Lung (tissue), 12 donors: ENCODE data around the gene CELF3. TPM values are rescaled to one million over a fixed set of nuclear protein-coding genes. Genes with fewer than 3 reads are reported as not detected.

Experiments used
- ATAC-seq: fragments of 200-7000 bp; cut with Tn5 transposase; one replicate; pipeline ENCODE4 v1.9.1; 2020; ENCODE audit warnings: moderate number of reproducible peaks; ENCODE audit not compliant: insufficient read depth, low FRiP score
- DNase-seq, 3 donors: peaks; one replicate each; pipeline ENCODE4 v3.0.0-alpha.2; 2013 to 2017
- H3K27ac ChIP-seq, 2 donors: one replicate each; pipeline ENCODE4 v1.5.1; 2013; ENCODE audit warnings: mild to moderate bottlenecking in 2 of 2, moderate library complexity in 2 of 2, control low read depth in 1 of 2, inconsistent platforms in 1 of 2, low read depth in 1 of 2, low read length in 1 of 2
- H3K27me3 ChIP-seq, 3 donors: one replicate each; pipeline ENCODE4 v1.5.1; 2013; ENCODE audit warnings: low read length in 2 of 3; ENCODE audit not compliant: control insufficient read depth in 3 of 3, insufficient read depth in 3 of 3
- H3K36me3 ChIP-seq, 4 donors: one replicate each; pipeline ENCODE4 v1.5.1; 2013; ENCODE audit warnings: low read length in 4 of 4, mild to moderate bottlenecking in 1 of 4, moderate library complexity in 1 of 4; ENCODE audit not compliant: control insufficient read depth in 4 of 4, insufficient read depth in 4 of 4
- H3K4me1 ChIP-seq, 5 donors: one replicate each; pipeline ENCODE4 v1.5.1; 2013; ENCODE audit warnings: low read length in 5 of 5, mild to moderate bottlenecking in 2 of 5, moderate library complexity in 1 of 5; ENCODE audit not compliant: control insufficient read depth in 5 of 5, insufficient read depth in 5 of 5
- H3K4me3 ChIP-seq: one replicate; pipeline ENCODE4 v1.5.1; 2013; ENCODE audit warnings: mild to moderate bottlenecking, control low read depth, moderate library complexity
- H3K9ac ChIP-seq, 2 donors: one replicate each; pipeline ENCODE4 v1.5.1; 2013; ENCODE audit warnings: low read length in 2 of 2, control low read depth in 1 of 2; ENCODE audit not compliant: insufficient read depth in 1 of 2
- H3K9me3 ChIP-seq, 4 donors: one replicate each; pipeline ENCODE4 v1.5.1; 2013; ENCODE audit warnings: low read length in 3 of 4, mild to moderate bottlenecking in 1 of 4, moderate library complexity in 1 of 4; ENCODE audit not compliant: control insufficient read depth in 4 of 4, insufficient read depth in 3 of 4
- CTCF ChIP-seq: IDR thresholded peaks from 2 replicates; pipeline ENCODE4 v1.5.1; 2012; ENCODE audit warnings: mild to moderate bottlenecking; ENCODE audit errors: control extremely low read depth, extremely low read depth
- WGBS, 2 donors: extraction: QIAGEN DNeasy Blood & Tissue Kit; methylation state at CpG; one replicate each; pipeline ENCODE4 v1.1.7; 2013; 5-methylcytosine and 5-hydroxymethylcytosine counted together
- polyA plus RNA-seq, 2 donors: library from polyadenylated mRNA; stranded (reverse); fragments of 200-250 nt; gene quantifications; one replicate each; pipeline ENCODE4 v1.2.1, GENCODE V29; 2013
- total RNA-seq, 2 donors: library from RNA; depleted of rRNA in 1 of 2; stranded (reverse); fragments of >200 nt in 1 of 2; gene quantifications; one replicate each; pipeline ENCODE4 v1.2.1, GENCODE V29; 2014 to 2021
- donor health status: control.
- donor health status: control.
- donor health status: Bipolar disorder and iron deficiency.
- donor health status: healthy.
- donor health status: DM: yes; HTN: yes; CAD: no.

The CELF3 gene
- total and polyA plus RNA-seq, 4 donors = 0.06 to 0.31 (median 0.10) TPM

- Histone ChIP-seq H3K4me1 (peaks cover 2 to 15% (median 7%) of the 10 kb centered on the region in 5 donors), H3K4me3 (no peak overlapping the region), H3K36me3 (peaks cover 10 to 37% (median 15%) of the 10 kb centered on the region in 4 donors), H3K9me3 (no peaks in the 10 kb centered on the region), H3K9ac (no peak overlapping the region), H3K27me3 (no peaks in the 10 kb centered on the region), H3K27ac (no peak overlapping the region)
- TF ChIP-seq CTCF = no peak
- 80 to 95% methylated on average over 7 of the region's 7 CpGs for WGBS, 2 donors
- no peak for ATAC-seq
- no peak for DNase-seq
These were observed 44.2 kb upstream of the CELF3 start for GRCh38 chr1:151760597-151761385.

GRCh38 chr1:151759241-151759640 lies 42.6 kb upstream of the CELF3 start:
- peaks cover 10 to 37% (median 17%) of the 10 kb centered on the region in 4 donors for H3K36me3 ChIP-seq
- no peak overlapping the region for H3K4me3 ChIP-seq
- DNase-seq = no peak
- no peaks in the 10 kb centered on the region for H3K27me3 ChIP-seq
- ATAC-seq = no peak
- no peaks in the 10 kb centered on the region for H3K9me3 ChIP-seq
- H3K9ac ChIP-seq = no peak overlapping the region
- no peak overlapping the region for H3K27ac ChIP-seq
- H3K4me1 ChIP-seq = peaks cover 2 to 15% (median 5%) of the 10 kb centered on the region in 5 donors
- no peak for TF ChIP-seq CTCF

GRCh38 chr1:151756291-151756690 lies 39.7 kb upstream of the CELF3 start:
- no peak overlapping the region for H3K27ac ChIP-seq
- no peak overlapping the region for H3K9ac ChIP-seq
- no peaks in the 10 kb centered on the region for H3K27me3 ChIP-seq
- WGBS, 2 donors = 71 to 91% methylated on average over 1 of the region's 1 CpG
- H3K4me1 ChIP-seq = no peaks in the 10 kb centered on the region
- H3K4me3 ChIP-seq = no peak overlapping the region
- no peak for TF ChIP-seq CTCF
- DNase-seq (no peak), ATAC-seq (no peak)
- peaks cover 2 to 30% (median 13%) of the 10 kb centered on the region in 4 donors for H3K36me3 ChIP-seq
- no peaks in the 10 kb centered on the region for H3K9me3 ChIP-seq
